ENCODE measurements around the gene PPP1R3G.
"Not testable (repeated sequence)": the region's sequence is repeated elsewhere in the genome, so short reads cannot be mapped to it uniquely, and the experiment has no call there.

The PPP1R3G gene

DNA sequence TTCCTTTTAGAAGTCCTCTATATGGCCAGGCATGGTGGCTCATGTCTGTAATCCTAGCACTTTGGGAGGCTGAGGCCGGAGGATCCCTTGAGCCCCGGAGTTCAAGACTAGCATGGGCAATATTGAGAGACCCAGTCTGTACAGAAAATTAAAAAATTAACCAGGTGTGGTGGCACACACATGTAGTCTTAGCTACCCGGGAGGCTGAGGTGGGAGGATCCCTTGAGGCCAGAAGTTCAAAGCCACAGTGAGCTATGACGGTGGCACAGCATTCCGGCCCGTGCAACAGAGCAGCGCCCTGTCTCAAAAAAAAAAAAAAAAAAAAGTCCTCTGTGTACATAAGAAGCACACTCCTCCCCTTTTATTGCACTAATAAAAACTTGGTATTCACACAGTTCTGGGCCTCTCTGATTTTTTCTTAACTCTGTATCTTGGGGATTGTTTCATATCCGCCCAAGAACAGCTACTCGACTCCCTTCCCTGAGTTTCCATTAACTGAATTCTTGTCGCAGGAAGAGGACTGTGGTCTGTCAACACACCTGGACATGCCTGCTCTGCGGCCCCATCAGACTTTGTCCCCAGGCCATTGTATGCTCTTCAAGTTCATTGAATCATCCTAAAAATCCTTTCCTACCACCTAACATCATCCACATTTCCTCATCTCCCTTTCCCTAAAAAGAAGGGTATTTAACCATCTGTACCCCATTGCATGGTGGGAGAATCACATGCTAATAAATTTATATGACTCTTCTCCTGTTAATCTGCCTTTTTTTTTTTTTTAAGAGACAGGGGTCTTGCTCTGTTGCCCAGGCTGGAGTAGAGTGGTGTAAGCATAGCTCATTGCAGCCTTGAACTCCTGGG lies 25.9 kb upstream of the PPP1R3G start:
- H3K4me1 Mint-ChIP-seq (ENCODE audit: low read depth), result no peaks in the 10 kb centered on the region
- H3K27ac Mint-ChIP-seq, result no peak overlapping the region
- no peak overlapping the region for H3K4me3 Mint-ChIP-seq
- H3K36me3 Mint-ChIP-seq (ENCODE audit: low read depth), result no peaks in the 10 kb centered on the region
- no peaks in the 10 kb centered on the region for H3K27me3 Mint-ChIP-seq (ENCODE audit: low read depth)
- no peaks in the 10 kb centered on the region for H3K9me3 Mint-ChIP-seq

DNA sequence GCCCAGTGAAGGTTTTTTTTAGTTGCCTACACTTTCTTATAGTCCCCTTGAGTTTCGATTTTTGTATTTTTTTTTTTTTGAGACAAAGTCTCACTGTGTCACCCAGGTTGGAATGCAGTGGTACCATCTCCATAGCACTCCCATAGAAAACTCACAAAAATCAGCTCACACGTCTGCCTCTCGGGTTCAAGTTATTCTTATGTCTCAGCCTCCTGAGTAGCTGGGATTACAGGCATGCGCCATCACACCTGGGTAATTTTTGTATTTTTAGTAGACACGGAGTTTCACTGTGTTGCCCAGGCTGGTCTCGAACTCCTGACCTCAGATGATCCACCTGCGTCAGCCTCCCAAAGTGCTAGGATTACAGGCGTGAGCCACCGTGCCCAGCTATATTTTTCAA lies 24.7 kb upstream of the PPP1R3G start:
- not testable (repeated sequence) for H3K36me3 Mint-ChIP-seq (ENCODE audit: low read depth); H3K27me3 Mint-ChIP-seq (ENCODE audit: low read depth); H3K9me3 Mint-ChIP-seq; H3K4me3 Mint-ChIP-seq; H3K27ac Mint-ChIP-seq; H3K4me1 Mint-ChIP-seq (ENCODE audit: low read depth)

DNA sequence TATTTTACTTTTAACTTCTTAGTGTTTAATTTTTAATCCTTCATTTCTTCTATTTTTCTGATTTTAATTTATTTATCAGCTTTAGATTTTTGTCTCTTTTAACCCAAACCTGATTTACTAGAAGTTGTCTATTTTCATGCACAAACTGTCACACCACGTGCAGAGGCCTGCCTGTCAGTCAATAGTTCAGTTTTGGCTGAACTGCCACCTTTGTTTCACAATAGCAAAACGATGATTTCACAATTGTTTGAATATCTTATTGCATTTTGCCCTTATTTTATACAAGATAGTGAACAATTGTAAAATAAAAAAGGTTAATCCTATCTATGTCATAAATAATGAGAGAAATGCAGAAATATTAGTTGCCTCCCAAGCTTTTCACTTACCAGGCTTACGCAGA lies 24.0 kb upstream of the PPP1R3G start:
- Mint-ChIP-seq H3K4me3 (no peak overlapping the region), H3K36me3 (ENCODE audit: low read depth) (no peaks in the 10 kb centered on the region), H3K9me3 (no peaks in the 10 kb centered on the region), H3K27me3 (ENCODE audit: low read depth) (no peaks in the 10 kb centered on the region), H3K4me1 (ENCODE audit: low read depth) (no peaks in the 10 kb centered on the region), H3K27ac (no peak overlapping the region)

DNA sequence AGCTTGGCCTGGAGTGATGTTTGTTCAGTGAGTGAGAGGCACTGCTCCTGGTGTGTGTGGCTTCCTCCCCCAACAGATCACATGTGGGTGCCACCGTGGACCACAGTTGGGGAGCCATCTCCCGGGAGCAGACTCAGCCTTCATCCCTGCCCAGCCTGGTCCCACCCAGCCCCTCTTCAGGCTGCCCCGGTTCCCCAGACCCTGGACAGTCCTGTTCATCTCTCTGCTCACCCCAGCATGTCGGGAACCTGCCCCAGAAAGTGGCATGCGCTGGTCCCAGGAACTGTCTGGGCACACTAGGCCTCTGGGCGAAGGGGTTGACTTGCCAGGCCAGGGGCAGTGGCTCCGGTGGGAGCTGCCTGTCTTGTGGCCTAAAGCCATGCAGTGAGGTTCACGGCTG lies 21.5 kb upstream of the PPP1R3G start:
- Mint-ChIP-seq H3K27ac (no peak overlapping the region), H3K4me3 (no peak overlapping the region), H3K36me3 (ENCODE audit: low read depth) (no peaks in the 10 kb centered on the region), H3K4me1 (ENCODE audit: low read depth) (no peaks in the 10 kb centered on the region), H3K9me3 (no peaks in the 10 kb centered on the region), H3K27me3 (ENCODE audit: low read depth) (no peaks in the 10 kb centered on the region)

DNA sequence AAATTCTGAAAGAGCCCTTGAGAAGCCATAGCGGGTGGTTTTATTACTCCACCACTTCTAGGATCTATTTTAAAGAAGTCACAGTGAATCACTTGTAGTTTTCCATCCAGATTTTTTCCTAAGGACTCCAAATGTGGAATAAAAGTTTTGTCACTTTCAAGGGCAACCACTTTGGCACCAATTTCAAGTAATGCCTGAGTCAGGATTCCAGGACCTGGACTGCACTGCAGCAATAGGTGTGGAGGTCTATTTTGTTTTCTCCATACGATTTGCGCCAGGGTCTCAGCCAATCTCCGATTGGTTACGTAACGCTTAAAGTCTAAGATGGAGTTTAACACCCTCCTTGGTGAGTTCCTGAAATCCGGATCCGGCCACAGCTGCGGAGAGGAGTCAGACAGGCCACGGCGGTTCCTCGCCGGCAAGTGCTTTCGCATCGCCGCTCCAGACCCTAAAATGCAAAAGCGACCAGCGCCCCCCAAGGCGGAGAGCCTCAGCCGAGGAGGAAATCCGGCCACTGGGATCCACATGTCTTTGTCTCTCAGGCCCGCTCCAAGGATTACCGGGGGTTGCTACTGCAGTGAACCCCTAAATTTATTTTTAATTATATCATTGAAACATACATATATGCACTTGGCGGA lies 18.6 kb upstream of the PPP1R3G start:
- no peaks in the 10 kb centered on the region for H3K27me3 Mint-ChIP-seq (ENCODE audit: low read depth)
- H3K9me3 Mint-ChIP-seq, result no peaks in the 10 kb centered on the region
- no peaks in the 10 kb centered on the region for H3K36me3 Mint-ChIP-seq (ENCODE audit: low read depth)
- H3K4me1 Mint-ChIP-seq (ENCODE audit: low read depth), result no peaks in the 10 kb centered on the region
- H3K27ac Mint-ChIP-seq, result no peak overlapping the region
- no peak overlapping the region for H3K4me3 Mint-ChIP-seq

DNA sequence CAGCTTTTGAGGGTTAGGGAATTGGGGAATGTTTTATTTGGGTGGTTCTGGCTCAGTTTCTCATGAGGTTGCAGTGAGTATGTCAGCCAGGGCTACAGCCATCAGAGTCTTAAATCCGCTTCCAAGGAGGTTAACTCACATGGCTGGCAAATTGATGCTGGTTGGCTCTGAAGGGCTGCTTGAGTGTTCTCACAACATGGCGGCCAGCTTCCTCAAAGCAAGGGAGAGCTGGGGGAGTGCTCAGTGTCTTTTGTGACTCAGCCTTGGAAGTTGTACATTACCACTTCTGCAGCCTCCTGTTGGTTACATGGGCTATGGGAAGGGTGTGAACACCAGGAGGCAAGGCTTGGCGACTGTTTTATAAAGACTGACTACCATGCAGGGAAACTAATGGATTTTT lies 17.8 kb upstream of the PPP1R3G start:
- H3K36me3 Mint-ChIP-seq (ENCODE audit: low read depth), result no peaks in the 10 kb centered on the region
- H3K9me3 Mint-ChIP-seq, result no peaks in the 10 kb centered on the region
- no peak overlapping the region for H3K4me3 Mint-ChIP-seq
- H3K27ac Mint-ChIP-seq, result no peak overlapping the region
- H3K27me3 Mint-ChIP-seq (ENCODE audit: low read depth), result no peaks in the 10 kb centered on the region
- H3K4me1 Mint-ChIP-seq (ENCODE audit: low read depth), result peaks cover 2% of the 10 kb centered on the region

DNA sequence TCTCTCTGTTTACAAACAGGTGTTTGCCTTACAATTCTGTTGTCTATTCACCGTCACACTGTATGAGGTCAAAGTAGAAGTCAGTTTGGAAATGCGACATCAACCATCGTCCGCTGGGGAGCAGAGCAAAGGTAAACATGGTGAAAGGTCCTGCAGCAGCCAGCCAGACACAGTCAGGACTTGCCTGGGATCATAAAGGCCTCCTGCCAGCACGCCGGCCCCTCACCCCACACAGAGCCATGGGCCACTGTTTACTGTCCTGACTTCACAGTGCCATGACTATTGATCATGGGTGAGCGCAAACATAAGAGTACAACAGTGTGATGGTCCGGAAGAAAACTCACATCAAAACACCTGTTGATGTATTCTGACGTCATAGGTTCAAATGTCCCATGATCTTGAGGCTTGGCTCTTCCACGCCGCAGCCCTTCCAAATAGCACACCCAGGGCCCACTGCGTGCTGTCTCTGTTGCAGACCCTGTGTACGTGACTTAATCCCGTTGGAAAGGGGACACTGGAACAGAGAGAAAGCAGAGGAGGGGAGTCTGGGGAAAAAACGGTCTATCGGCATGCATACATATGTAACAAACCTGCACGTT lies 16.9 kb upstream of the PPP1R3G start:
- H3K36me3 Mint-ChIP-seq (ENCODE audit: low read depth), result no peaks in the 10 kb centered on the region
- H3K9me3 Mint-ChIP-seq, result no peaks in the 10 kb centered on the region

DNA sequence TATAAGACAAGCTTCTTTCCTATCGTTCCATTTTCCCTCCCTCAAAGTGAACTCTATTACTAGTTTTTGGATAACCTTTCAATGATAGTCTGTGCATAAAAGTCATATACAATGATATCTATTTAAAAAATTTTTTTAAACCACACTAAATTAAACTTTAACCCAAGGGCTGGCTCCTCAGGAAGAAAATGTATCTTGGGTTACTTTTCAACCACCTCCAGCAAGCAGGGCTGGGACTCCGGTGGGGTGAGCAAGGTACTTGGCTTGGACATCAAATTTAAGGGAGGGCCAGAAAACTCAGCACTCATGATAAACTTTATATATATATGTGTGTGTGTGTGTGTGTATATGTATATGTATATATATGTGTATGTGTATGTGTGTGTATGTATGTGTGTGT lies 13.9 kb upstream of the PPP1R3G start:
- Mint-ChIP-seq H3K36me3 (ENCODE audit: low read depth) (no peaks in the 10 kb centered on the region), H3K9me3 (no peaks in the 10 kb centered on the region), H3K27ac (no peak overlapping the region), H3K4me1 (ENCODE audit: low read depth) (peaks cover 5% of the 10 kb centered on the region), H3K4me3 (no peak overlapping the region), H3K27me3 (ENCODE audit: low read depth) (peaks cover 10% of the 10 kb centered on the region)

More for the DNA sequence above, 16.9 kb upstream of the PPP1R3G start:
- H3K27ac Mint-ChIP-seq, result no peak overlapping the region
- no peaks in the 10 kb centered on the region for H3K27me3 Mint-ChIP-seq (ENCODE audit: low read depth)
- no peak overlapping the region for H3K4me3 Mint-ChIP-seq
- peaks cover 5% of the 10 kb centered on the region for H3K4me1 Mint-ChIP-seq (ENCODE audit: low read depth)

DNA sequence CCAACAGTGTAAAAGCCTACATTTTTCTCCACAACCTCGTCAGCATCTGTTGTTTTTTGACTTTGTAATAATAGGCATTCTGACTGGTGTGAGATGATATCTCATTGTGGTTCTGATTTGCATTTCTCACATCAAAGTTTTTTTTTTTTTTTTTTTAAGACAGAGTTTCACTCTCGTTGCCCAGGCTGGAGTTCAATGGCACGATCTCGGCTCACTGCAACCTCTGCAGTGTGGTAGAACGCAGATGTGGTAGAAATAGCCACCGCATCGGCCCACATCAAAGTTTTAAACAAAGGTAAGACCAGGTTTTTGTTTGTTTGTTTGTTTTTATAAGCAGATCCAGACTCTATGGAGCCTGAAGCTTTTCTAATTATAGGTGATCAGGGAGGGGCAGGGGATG lies 12.7 kb upstream of the PPP1R3G start:
- Mint-ChIP-seq H3K27ac (no peak overlapping the region), H3K4me3 (no peak overlapping the region), H3K27me3 (ENCODE audit: low read depth) (peaks cover 10% of the 10 kb centered on the region), H3K36me3 (ENCODE audit: low read depth) (no peaks in the 10 kb centered on the region), H3K4me1 (ENCODE audit: low read depth) (peaks cover 5% of the 10 kb centered on the region), H3K9me3 (no peaks in the 10 kb centered on the region)

DNA sequence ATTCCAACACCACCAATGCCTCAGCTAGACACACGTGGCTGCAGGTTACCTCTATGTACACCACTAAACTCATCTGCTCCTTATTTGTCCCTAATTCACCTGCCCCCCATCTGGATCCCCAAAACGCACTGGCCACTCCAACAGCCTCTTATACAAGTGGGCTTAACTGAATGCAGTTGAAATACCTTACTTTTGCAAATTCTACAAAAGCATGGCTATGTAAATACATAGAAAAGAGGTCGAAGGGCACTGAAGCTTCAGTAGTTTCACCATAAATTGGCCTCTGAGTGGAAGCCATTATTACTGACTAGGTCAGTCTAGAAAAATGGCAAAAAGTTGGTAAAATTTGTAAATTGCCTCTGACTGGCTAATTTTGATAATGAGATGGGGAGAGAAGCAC lies 11.1 kb upstream of the PPP1R3G start:
- Mint-ChIP-seq H3K27me3 (ENCODE audit: low read depth) (peaks cover 17% of the 10 kb centered on the region), H3K27ac (no peak overlapping the region), H3K9me3 (no peaks in the 10 kb centered on the region), H3K36me3 (ENCODE audit: low read depth) (no peaks in the 10 kb centered on the region), H3K4me1 (ENCODE audit: low read depth) (peaks cover 5% of the 10 kb centered on the region), H3K4me3 (no peak overlapping the region)

DNA sequence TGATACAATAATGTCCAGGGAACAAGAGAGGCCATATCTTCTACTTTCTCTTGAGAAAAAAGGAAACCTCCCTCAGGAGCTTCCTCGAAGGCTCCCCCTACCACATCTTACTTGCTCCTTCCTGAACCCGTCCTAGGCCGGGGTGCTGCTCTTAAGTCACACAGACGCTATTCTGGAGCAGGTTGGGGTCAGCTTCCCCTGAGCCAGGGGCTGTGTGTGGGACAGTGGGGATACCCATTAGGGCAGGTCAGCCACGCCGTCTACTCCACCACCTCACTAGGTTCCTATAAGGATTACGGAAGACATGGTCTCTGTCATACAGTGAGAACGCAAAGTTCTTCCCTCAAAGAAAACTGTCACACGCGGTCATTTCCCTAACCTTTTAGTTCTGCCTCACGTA lies 8.2 kb upstream of the PPP1R3G start:
- Mint-ChIP-seq H3K4me1 (ENCODE audit: low read depth) (peaks cover 5% of the 10 kb centered on the region), H3K4me3 (no peak overlapping the region), H3K9me3 (no peaks in the 10 kb centered on the region), H3K27ac (no peak overlapping the region), H3K36me3 (ENCODE audit: low read depth) (no peaks in the 10 kb centered on the region), H3K27me3 (ENCODE audit: low read depth) (peaks cover 39% of the 10 kb centered on the region)

DNA sequence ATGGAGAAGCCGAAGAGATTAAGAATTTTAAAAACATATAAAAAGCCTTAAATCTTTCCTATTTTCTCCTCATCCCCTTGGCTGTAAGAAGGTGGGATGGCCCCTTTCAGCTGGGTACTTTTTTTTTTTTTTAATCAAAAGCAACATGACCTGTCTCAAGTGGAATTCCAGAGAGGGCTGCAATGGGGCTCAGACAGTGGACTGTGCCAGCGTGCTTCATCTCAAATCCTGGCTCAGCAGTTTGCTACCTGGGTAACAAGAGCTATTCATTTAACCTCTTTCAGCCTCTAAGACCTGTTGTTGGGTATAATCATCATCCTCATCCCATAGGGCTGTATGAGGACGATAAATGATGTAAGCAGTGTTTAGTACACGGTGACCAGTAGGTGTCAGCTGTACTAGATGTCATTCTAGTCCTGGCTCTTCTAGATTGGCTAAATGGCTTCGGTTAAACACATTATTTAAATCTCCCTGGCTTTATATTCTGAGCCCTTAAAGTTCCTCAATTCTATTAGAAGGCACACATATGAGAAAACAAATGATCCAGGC lies 6.9 kb upstream of the PPP1R3G start:
- Mint-ChIP-seq H3K9me3 (no peaks in the 10 kb centered on the region), H3K27ac (no peak overlapping the region), H3K4me1 (ENCODE audit: low read depth) (no peaks in the 10 kb centered on the region), H3K4me3 (no peak overlapping the region), H3K36me3 (ENCODE audit: low read depth) (no peaks in the 10 kb centered on the region), H3K27me3 (ENCODE audit: low read depth) (peaks cover 50% of the 10 kb centered on the region)

DNA sequence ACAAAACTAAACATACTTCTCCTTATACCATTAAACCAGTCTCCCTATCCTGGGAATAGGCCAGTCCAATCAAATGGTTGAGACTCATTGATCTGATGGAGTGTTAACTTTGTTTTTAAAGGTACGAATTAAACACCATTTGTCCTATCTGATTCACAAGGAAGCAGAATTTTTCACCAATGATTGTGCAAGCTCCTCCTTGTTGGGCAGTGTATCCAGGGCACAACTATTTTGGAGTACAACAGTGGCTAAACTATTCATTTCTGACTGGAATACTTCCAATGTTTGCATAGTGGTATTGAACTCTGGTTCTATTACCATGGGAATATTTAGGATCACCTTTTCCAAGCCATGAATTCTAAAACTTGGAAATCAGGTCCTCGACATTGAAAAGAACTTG lies 5.4 kb upstream of the PPP1R3G start:
- peaks cover 56% of the 10 kb centered on the region for H3K27me3 Mint-ChIP-seq (ENCODE audit: low read depth)
- H3K9me3 Mint-ChIP-seq, result no peaks in the 10 kb centered on the region
- H3K27ac Mint-ChIP-seq, result no peak overlapping the region

DNA sequence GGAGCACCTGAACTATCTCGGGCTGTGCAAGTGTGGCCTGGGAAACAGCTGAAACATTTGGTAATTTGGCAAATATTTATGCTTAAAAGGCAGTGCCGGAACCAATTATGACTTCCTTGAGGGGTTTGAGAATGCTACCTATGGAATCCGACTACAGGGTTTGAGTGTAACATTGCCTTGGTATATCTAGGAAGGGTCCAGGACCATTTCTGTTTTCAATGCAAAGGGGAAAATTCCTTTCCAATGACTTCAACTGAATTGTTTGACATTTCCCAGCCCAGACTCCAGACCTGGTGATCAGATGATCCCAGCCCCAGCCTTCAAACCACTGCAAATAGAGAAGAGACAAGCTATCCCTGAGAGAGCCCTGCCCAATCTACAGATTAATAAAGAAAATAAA lies 4.6 kb upstream of the PPP1R3G start:
- H3K27me3 Mint-ChIP-seq (ENCODE audit: low read depth), result peaks cover 51% of the 10 kb centered on the region
- peaks cover 2% of the 10 kb centered on the region for H3K4me1 Mint-ChIP-seq (ENCODE audit: low read depth)
- no peak overlapping the region for H3K27ac Mint-ChIP-seq
- no peaks in the 10 kb centered on the region for H3K36me3 Mint-ChIP-seq (ENCODE audit: low read depth)
- H3K9me3 Mint-ChIP-seq, result no peaks in the 10 kb centered on the region
- H3K4me3 Mint-ChIP-seq, result no peak overlapping the region

More for the DNA sequence above, 5.4 kb upstream of the PPP1R3G start:
- H3K4me1 Mint-ChIP-seq (ENCODE audit: low read depth), result peaks cover under 1% of the 10 kb centered on the region
- no peak overlapping the region for H3K4me3 Mint-ChIP-seq
- H3K36me3 Mint-ChIP-seq (ENCODE audit: low read depth), result no peaks in the 10 kb centered on the region

DNA sequence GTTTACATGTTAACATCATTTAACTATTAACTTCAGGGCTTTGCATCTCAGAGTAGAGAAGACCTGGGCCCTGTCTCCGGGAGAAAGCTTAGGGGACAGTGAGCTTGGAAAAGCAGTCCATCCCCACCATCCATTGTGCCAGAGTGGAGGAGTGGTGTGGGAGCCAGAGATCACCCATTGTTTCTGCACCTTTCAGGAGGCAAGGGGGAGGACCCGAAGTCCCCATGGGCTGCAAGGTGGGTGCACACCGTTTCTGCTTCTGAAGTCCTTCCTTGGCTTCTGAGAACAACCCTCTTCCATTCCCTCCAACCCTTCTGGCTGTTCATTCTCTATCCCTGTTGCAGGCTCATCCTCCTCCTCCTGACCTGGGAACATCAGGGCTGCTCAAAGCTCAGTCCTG lies 4.0 kb upstream of the PPP1R3G start:
- peaks cover 52% of the 10 kb centered on the region for H3K27me3 Mint-ChIP-seq (ENCODE audit: low read depth)
- H3K4me3 Mint-ChIP-seq, result no peak overlapping the region
- peaks cover 2% of the 10 kb centered on the region for H3K4me1 Mint-ChIP-seq (ENCODE audit: low read depth)
- no peak overlapping the region for H3K27ac Mint-ChIP-seq
- no peaks in the 10 kb centered on the region for H3K9me3 Mint-ChIP-seq
- H3K36me3 Mint-ChIP-seq (ENCODE audit: low read depth), result no peaks in the 10 kb centered on the region

Measured in T-helper 1 cell treated with Interleukin-12 subunit alpha and Interleukin-12 subunit beta and Interleukin-4 antibody, amounts not matched to agents 30 μg/mL and 1 μg/mL, for 36 hours (primary cell).